Adrenal gland (tissue), 12 donors: ENCODE data around the gene ADH7. TPM values are rescaled to one million over a fixed set of nuclear protein-coding genes. Genes with fewer than 3 reads are reported as not detected.

ENCODE experiments used
- DNase-seq, 7 donors: peaks; one replicate each; pipeline ENCODE4 v3.0.0-alpha.2; 2019 to 2020
- H3K27ac ChIP-seq, 5 donors: fragments of 200-600 bp; sonication (generic) in 4 of 5; 1 replicate in 3 of 5; 2 replicates in 2 of 5; pipeline versions ENCODE4 v1.5.1 to v1.8.0; 2016 to 2020; ENCODE audit warnings: mild to moderate bottlenecking in 1 of 5
- H3K27me3 ChIP-seq: fragments of 200-600 bp; 2 replicates; pipeline ENCODE4 v1.8.0; 2021
- H3K36me3 ChIP-seq, 2 donors: fragments of 200-600 bp; replicated peaks in 1 of 2; 1 replicate in 1 of 2; 2 replicates in 1 of 2; pipeline versions ENCODE4 v1.5.1 to v1.8.0; 2018 to 2022
- H3K4me1 ChIP-seq, 2 donors: fragments of 200-600 bp; replicated peaks in 1 of 2; 1 replicate in 1 of 2; 2 replicates in 1 of 2; pipeline versions ENCODE4 v1.5.1 to v1.8.0; 2018 to 2021
- H3K4me3 ChIP-seq, 4 donors: fragments of 200-600 bp; sonication (generic) in 3 of 4; one replicate each; pipeline ENCODE4 v1.5.1; 2016 to 2018
- H3K9me3 ChIP-seq, 3 donors: fragments of 200-600 bp; sonication (generic) in 1 of 3; replicated peaks in 1 of 3; 1 replicate in 2 of 3; 2 replicates in 1 of 3; pipeline versions ENCODE4 v1.5.1 to v1.8.0; 2016 to 2021
- CTCF ChIP-seq, 6 experiments: fragments of 450-650 bp in 4 of 6; fragments of 200-600 bp in 2 of 6; sonication (generic) in 1 of 6; IDR thresholded peaks; 1 replicate in 5 of 6; 2 replicates in 1 of 6; pipeline versions ENCODE4 v1.5.1 to v1.8.0; 2016 to 2021; ENCODE audit warnings: antibody characterized with exemption in 6 of 6, mild to moderate bottlenecking in 2 of 6, moderate library complexity in 1 of 6
- POLR2A ChIP-seq, 2 donors: fragments of 450-650 bp; IDR thresholded peaks; one replicate each; pipeline ENCODE4 v1.6.1; 2017; ENCODE audit warnings: antibody characterized with exemption in 2 of 2, mild to moderate bottlenecking in 2 of 2, moderate library complexity in 1 of 2
- WGBS, 4 donors: extraction: QIAGEN DNeasy Blood & Tissue Kit in 2 of 4; methylation state at CpG; one replicate each; pipeline versions ENCODE4 v1.1.5 to v1.1.7; 2013 to 2017; 5-methylcytosine and 5-hydroxymethylcytosine counted together
- intact Hi-C, 2 donors: fragments of 100-400 bp; cut with DNase I; formaldehyde crosslinking; loops; one replicate each; pipeline versions ENCODE4 v1.14.1 to v1.15.0; 2022 to 2023
- polyA plus RNA-seq, 3 donors: library from polyadenylated mRNA; stranded (reverse); fragments of 200-250 nt in 2 of 3; fragments of 350-450 nt in 1 of 3; fragmentation: Illumina TruSeq in 1 of 3; extraction: RNeasy Lipid Tissue Mini Kit (QIAGEN cat#74804) in 1 of 3; gene quantifications; one replicate each; pipeline ENCODE4 v1.2.3, GENCODE V29; 2013 to 2014
- total RNA-seq, 9 donors: library from RNA; depleted of rRNA in 4 of 9; stranded (reverse); fragments of >200 nt in 4 of 9; fragments of 120-200 nt in 1 of 9; fragmentation: NEBNext Ultra II Directional in 1 of 9; extraction: Animal tissue kit (Norgen Biotek cat#: 25700) in 1 of 9; gene quantifications; one replicate each; pipeline versions ENCODE4 v1.1.0 to v1.2.4, GENCODE V29; 2013 to 2023
- donor health status: healthy with polysubstance abuse.
- donor health status: Bipolar disorder and iron deficiency.
- donor health status: DM: yes; HTN: yes; CAD: no.
- donor health status: DM: no; HTN: no; CAD: no.
- donor health status: DM: no; HTN: no; CAD: no.
- donor health status: DM: yes; HTN: yes; CAD: no.

The ADH7 gene
- total and polyA plus RNA-seq, 12 donors = 0.13 TPM; not detected in 11

- H3K4me3 ChIP-seq = no peak overlapping the region
- no peaks in the 10 kb centered on the region for H3K27me3 ChIP-seq
- H3K27ac ChIP-seq = no peak overlapping the region
- WGBS, 4 donors = 55 to 85% (median 60%) methylated on average over 1 of the region's 1 CpG
- intact Hi-C loops = no loop called here
- no peaks in the 10 kb centered on the region for H3K4me1 ChIP-seq
- no peak for DNase-seq
- H3K36me3 ChIP-seq = no peaks in the 10 kb centered on the region
- H3K9me3 ChIP-seq = peaks cover 0 to 9% (median 0%) of the 10 kb centered on the region in 3 donors
- TF ChIP-seq CTCF (IDR thresholded peaks at IDR 0.05) (no peak), POLR2A (IDR thresholded peaks at IDR 0.05) (no peak)
Measured at GRCh38 chr4:99399017-99399416, 36.1 kb downstream of the ADH7 start.

GRCh38 chr4:99395595-99396364 lies 39.4 kb downstream of the ADH7 start:
- Histone ChIP-seq H3K9me3 (peaks cover 0 to 9% (median 0%) of the 10 kb centered on the region in 3 donors), H3K4me1 (no peaks in the 10 kb centered on the region), H3K36me3 (no peaks in the 10 kb centered on the region), H3K4me3 (no peak overlapping the region), H3K27ac (peak overlapping the region in 2 of 5 donors; percentile 54 to 61), H3K27me3 (no peaks in the 10 kb centered on the region)
- intact Hi-C loops = no loop called here
- TF ChIP-seq CTCF (IDR thresholded peaks at IDR 0.05) = no peak
- no peak for TF ChIP-seq POLR2A (IDR thresholded peaks at IDR 0.05)
- DNase-seq = no peak
- 48 to 65% (median 62%) methylated on average over 3 of the region's 3 CpGs for whole genome bisulfite sequencing, 4 donors

GRCh38 chr4:99394896-99395295 lies 40.2 kb downstream of the ADH7 start:
- H3K36me3 ChIP-seq = no peaks in the 10 kb centered on the region
- peak overlapping the region in 2 of 5 donors; percentile 54 to 61 for H3K27ac ChIP-seq
- DNase-seq = no peak
- no peak overlapping the region for H3K4me3 ChIP-seq
- TF ChIP-seq CTCF (IDR thresholded peaks at IDR 0.05) (no peak), POLR2A (IDR thresholded peaks at IDR 0.05) (no peak)
- H3K9me3 ChIP-seq = peaks cover 0 to 9% (median 0%) of the 10 kb centered on the region in 3 donors
- no peaks in the 10 kb centered on the region for H3K4me1 ChIP-seq
- intact Hi-C loops = no loop called here
- no peaks in the 10 kb centered on the region for H3K27me3 ChIP-seq

GRCh38 chr4:99390055-99390454 lies 45.1 kb downstream of the ADH7 start:
- no peak for TF ChIP-seq POLR2A (IDR thresholded peaks at IDR 0.05)
- TF ChIP-seq CTCF (IDR thresholded peaks at IDR 0.05) = no peak
- 71 to 81% (median 74%) methylated on average over 1 of the region's 1 CpG for WGBS, 4 donors
- H3K4me3 ChIP-seq = no peak overlapping the region
- no peaks in the 10 kb centered on the region for H3K4me1 ChIP-seq
- no peaks in the 10 kb centered on the region for H3K36me3 ChIP-seq
- H3K27me3 ChIP-seq = no peaks in the 10 kb centered on the region
- peak overlapping the region in 1 of 5 donors; percentile 15 for H3K27ac ChIP-seq
- H3K9me3 ChIP-seq = peaks cover 0 to 6% (median 0%) of the 10 kb centered on the region in 3 donors
- no peak for DNase-seq
- intact Hi-C loops = no loop called here
